HG03159 (cell line): ENCODE measurements around the gene SINHCAF.
"Not testable (repeated sequence)": the region's sequence is repeated elsewhere in the genome, so short reads cannot be mapped to it uniquely, and the experiment has no call there.

Source experiments
- ATAC-seq: cut with Tn5 transposase; IDR thresholded peaks from one replicate; pipeline ENCODE4 v1.9.1; 2021; ENCODE audit warnings: mild to moderate bottlenecking, moderate library complexity; ENCODE audit not compliant: unreplicated experiment

SINHCAF gene

GRCh38 chr12:31309279-31309678 lies 16.7 kb downstream of the SINHCAF start:
- ATAC-seq, result no peak

- ATAC-seq, result no peak
These were observed 17.8 kb downstream of the SINHCAF start for GRCh38 chr12:31308116-31308515.

GRCh38 chr12:31306866-31307265 lies 19.1 kb downstream of the SINHCAF start:
- no peak for ATAC-seq

- ATAC-seq, result no peak
These were observed 22.5 kb downstream of the SINHCAF start for GRCh38 chr12:31303466-31303865.

GRCh38 chr12:31301311-31301710 lies 24.6 kb downstream of the SINHCAF start:
- ATAC-seq, result no peak

- no peak for ATAC-seq
These were observed 25.2 kb downstream of the SINHCAF start for GRCh38 chr12:31300783-31301182.

- ATAC-seq, result no peak
These were observed 25.6 kb downstream of the SINHCAF start for GRCh38 chr12:31300341-31300740.

GRCh38 chr12:31298922-31299321 lies 27.0 kb downstream of the SINHCAF start:
- ATAC-seq, result no peak

GRCh38 chr12:31298515-31298910 lies 27.4 kb downstream of the SINHCAF start:
- ATAC-seq, result no peak

GRCh38 chr12:31297572-31298514 lies 28.1 kb downstream of the SINHCAF start:
- ATAC-seq, result peak; percentile 50

GRCh38 chr12:31289441-31289840 lies 36.5 kb downstream of the SINHCAF start:
- no peak for ATAC-seq

GRCh38 chr12:31288381-31288780 lies 37.6 kb downstream of the SINHCAF start:
- no peak for ATAC-seq

- no peak for ATAC-seq
These were observed 45.8 kb downstream of the SINHCAF start for GRCh38 chr12:31280183-31280582.

GRCh38 chr12:31279390-31279924 lies 46.5 kb downstream of the SINHCAF start:
- no peak for ATAC-seq

GRCh38 chr12:31278832-31279231 lies 47.1 kb downstream of the SINHCAF start:
- ATAC-seq, result no peak

GRCh38 chr12:31278424-31278823 lies 47.5 kb downstream of the SINHCAF start:
- no peak for ATAC-seq

- no peak for ATAC-seq
These were observed 48.9 kb downstream of the SINHCAF start for GRCh38 chr12:31277081-31277480.

- no peak for ATAC-seq
These were observed 50.5 kb downstream of the SINHCAF start for GRCh38 chr12:31275491-31275890.

GRCh38 chr12:31274520-31275300 lies 51.2 kb downstream of the SINHCAF start:
- no peak for ATAC-seq

- ATAC-seq, result not testable (repeated sequence)
These were observed 52.2 kb downstream of the SINHCAF start for GRCh38 chr12:31273794-31274193.

- no peak for ATAC-seq
These were observed 53.2 kb downstream of the SINHCAF start for GRCh38 chr12:31272607-31273225.
